ENCODE results near the gene PFKFB2.
"Not testable (repeated sequence)": the region's sequence is repeated elsewhere in the genome, so short reads cannot be mapped to it uniquely, and the experiment has no call there.

The PFKFB2 gene

GRCh38 chr1:207039380-207040180, 13.5 kb upstream of the PFKFB2 start:
- H3K36me3 Mint-ChIP-seq (ENCODE audit: low read depth), result peaks cover 20% of the 10 kb centered on the region
- no peak for DNase-seq
- no peak overlapping the region for H3K4me3 Mint-ChIP-seq
- TF ChIP-seq CTCF (IDR thresholded peaks at IDR 0.05), result no peak
- no peak overlapping the region for H3K27ac Mint-ChIP-seq
- H3K9me3 Mint-ChIP-seq, result no peaks in the 10 kb centered on the region
- H3K27me3 Mint-ChIP-seq (ENCODE audit: low read depth, poor library complexity), result peaks cover 8% of the 10 kb centered on the region
- H3K4me1 Mint-ChIP-seq, result no peaks in the 10 kb centered on the region

DNA sequence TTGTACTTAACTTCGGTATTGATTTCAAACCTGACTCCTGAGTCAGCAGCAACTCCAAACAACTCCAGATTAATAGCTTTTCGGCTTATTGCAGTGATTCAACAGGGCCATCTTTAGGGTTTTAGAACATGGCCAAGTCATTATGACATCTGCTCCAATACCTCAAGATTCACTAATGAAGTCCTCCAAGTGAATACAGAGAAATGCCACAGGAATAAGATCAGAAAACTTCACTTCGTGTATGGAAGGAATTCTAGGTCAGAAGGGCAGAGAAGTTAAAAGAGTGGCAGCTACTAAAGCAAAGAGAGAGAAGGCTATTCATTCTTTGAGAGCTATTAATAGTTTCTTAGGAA, 12.9 kb upstream of the PFKFB2 start:
- peaks cover 3% of the 10 kb centered on the region for H3K27me3 Mint-ChIP-seq (ENCODE audit: low read depth, poor library complexity)
- H3K9me3 Mint-ChIP-seq, result no peaks in the 10 kb centered on the region
- H3K4me3 Mint-ChIP-seq, result no peak overlapping the region
- H3K27ac Mint-ChIP-seq, result no peak overlapping the region
- H3K36me3 Mint-ChIP-seq (ENCODE audit: low read depth), result peaks cover 23% of the 10 kb centered on the region
- no peaks in the 10 kb centered on the region for H3K4me1 Mint-ChIP-seq
- DNase-seq, result no peak
- no peak for TF ChIP-seq CTCF (IDR thresholded peaks at IDR 0.05)

DNA sequence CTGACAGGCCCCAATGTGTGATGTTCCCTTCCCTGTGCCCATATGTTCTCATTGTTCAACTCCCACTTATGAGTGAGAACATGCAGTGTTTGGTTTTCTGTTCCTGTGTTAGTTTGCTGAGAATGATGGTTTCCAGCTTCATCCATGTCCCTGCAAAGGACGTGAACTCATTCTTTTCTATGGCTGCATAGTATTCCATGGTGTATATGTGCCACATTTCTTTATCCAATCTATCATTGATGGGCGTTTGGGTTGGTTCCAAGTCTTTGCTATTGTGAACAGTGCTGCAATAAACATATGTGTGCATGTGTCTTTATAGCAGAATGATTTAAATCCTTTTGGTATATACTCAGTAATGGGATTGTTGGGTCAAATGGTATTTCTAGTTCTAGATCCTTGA, 11.7 kb upstream of the PFKFB2 start:
- not testable (repeated sequence) for DNase-seq; H3K9me3 Mint-ChIP-seq; H3K4me1 Mint-ChIP-seq; H3K27me3 Mint-ChIP-seq (ENCODE audit: low read depth, poor library complexity); H3K27ac Mint-ChIP-seq; H3K4me3 Mint-ChIP-seq
- peaks cover 23% of the 10 kb centered on the region for H3K36me3 Mint-ChIP-seq (ENCODE audit: low read depth)

- no peak overlapping the region for H3K27ac Mint-ChIP-seq
- peaks cover 33% of the 10 kb centered on the region for H3K4me1 Mint-ChIP-seq
- no peaks in the 10 kb centered on the region for H3K9me3 Mint-ChIP-seq
- peaks cover 29% of the 10 kb centered on the region for H3K36me3 Mint-ChIP-seq (ENCODE audit: low read depth)
- no peaks in the 10 kb centered on the region for H3K27me3 Mint-ChIP-seq (ENCODE audit: low read depth, poor library complexity)
- no peak for DNase-seq
- no peak overlapping the region for H3K4me3 Mint-ChIP-seq
- TF ChIP-seq CTCF (IDR thresholded peaks at IDR 0.05), result no peak
Measured at GRCh38 chr1:207045453-207045852, 7.6 kb upstream of the PFKFB2 start.

DNA sequence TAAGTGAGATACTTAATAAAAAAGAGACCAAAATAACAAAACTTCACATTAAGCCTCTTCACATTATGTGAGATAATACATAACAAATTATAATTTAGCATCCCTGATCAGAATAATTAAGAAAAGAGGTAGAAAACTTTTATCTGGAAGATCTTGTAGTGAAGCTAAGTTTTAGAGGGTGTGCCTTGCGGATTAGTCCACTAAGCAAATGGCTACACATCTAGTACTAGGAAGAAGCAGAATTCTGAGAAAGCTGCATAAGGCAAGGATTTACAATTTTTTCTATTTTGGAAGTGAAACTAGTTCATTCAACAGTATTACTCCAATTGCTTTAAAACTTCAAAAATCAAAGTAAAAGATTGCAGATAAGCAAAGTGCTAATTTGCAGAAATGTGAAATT, 5.6 kb upstream of the PFKFB2 start:
- no peak overlapping the region for H3K27ac Mint-ChIP-seq
- peaks cover 26% of the 10 kb centered on the region for H3K36me3 Mint-ChIP-seq (ENCODE audit: low read depth)
- H3K4me1 Mint-ChIP-seq, result peaks cover 48% of the 10 kb centered on the region
- no peak for DNase-seq
- H3K9me3 Mint-ChIP-seq, result peaks cover 3% of the 10 kb centered on the region
- no peak for TF ChIP-seq CTCF (IDR thresholded peaks at IDR 0.05)
- H3K27me3 Mint-ChIP-seq (ENCODE audit: low read depth, poor library complexity), result peaks cover 3% of the 10 kb centered on the region
- peak overlapping the region; percentile 26 for H3K4me3 Mint-ChIP-seq

DNA sequence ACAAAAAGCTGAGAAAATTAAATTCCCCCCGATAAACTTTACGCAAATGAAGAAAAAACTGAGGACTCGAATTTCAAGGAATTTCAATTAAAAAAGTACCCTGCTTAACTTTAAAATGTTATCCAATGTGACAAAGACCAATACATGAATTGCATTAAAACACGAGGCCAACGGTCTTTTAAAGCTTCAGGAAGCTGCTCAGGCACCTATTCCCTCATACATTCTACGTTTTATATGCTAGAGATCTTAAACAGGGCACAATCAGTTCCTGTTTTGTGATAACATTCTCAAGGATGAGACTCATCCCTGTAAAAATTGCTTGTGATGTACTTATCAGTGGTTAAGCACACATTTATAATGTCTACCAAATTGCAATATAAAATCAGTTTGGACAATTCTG, 5.0 kb upstream of the PFKFB2 start:
- Mint-ChIP-seq H3K36me3 (ENCODE audit: low read depth) (peaks cover 21% of the 10 kb centered on the region), H3K27me3 (ENCODE audit: low read depth, poor library complexity) (peaks cover 4% of the 10 kb centered on the region), H3K9me3 (peaks cover 8% of the 10 kb centered on the region), H3K27ac (no peak overlapping the region), H3K4me3 (no peak overlapping the region), H3K4me1 (peaks cover 54% of the 10 kb centered on the region)
- TF ChIP-seq CTCF (IDR thresholded peaks at IDR 0.05), result no peak
- DNase-seq, result no peak
